SK-N-MC (cell line): ENCODE data around the gene MEIKIN.
"Not testable (repeated sequence)": the region's sequence is repeated elsewhere in the genome, so short reads cannot be mapped to it uniquely, and the experiment has no call there.

Experiments used
- DNase-seq: peaks from one replicate; pipeline ENCODE4 v3.0.0-alpha.2; 2011; ENCODE audit warnings: low read depth, low spot score
- H3K27ac ChIP-seq: fragments of 200-600 bp; sonication (generic); 2 replicates; pipeline ENCODE4 v1.5.1; 2016; ENCODE audit warnings: mixed run types
- H3K36me3 ChIP-seq: fragments of 200-600 bp; sonication (generic); 2 replicates; pipeline ENCODE4 v1.6.1; 2017; ENCODE audit warnings: antibody characterized with exemption, low read length, mixed read lengths; ENCODE audit not compliant: insufficient read depth
- H3K4me3 ChIP-seq: fragments of 200-600 bp; sonication (generic); 2 replicates; pipeline ENCODE4 v1.5.1; 2016
- H3K9ac ChIP-seq: fragments of 200-600 bp; sonication (generic); 2 replicates; pipeline ENCODE4 v1.8.0; 2017; ENCODE audit warnings: mixed run types, mixed read lengths; ENCODE audit not compliant: insufficient read length
- H3K9me3 ChIP-seq: fragments of 200-600 bp; sonication (generic); 2 replicates; pipeline ENCODE4 v1.6.1; 2017; ENCODE audit warnings: low read depth, mild to moderate bottlenecking, antibody characterized with exemption, low read length, moderate library complexity, mixed read lengths
- EZH2 ChIP-seq: fragments of 200-600 bp; sonication (generic); IDR thresholded peaks from one replicate; pipeline ENCODE4 v1.6.1; 2017; ENCODE audit warnings: antibody characterized with exemption
- FOXP2 ChIP-seq: optimal IDR thresholded peaks from 2 replicates; pipeline ENCODE3; 2011; ENCODE audit warnings: mild to moderate bottlenecking, moderate library complexity; ENCODE audit not compliant: insufficient read depth; ENCODE audit errors: extremely low read length, control extremely low read depth
- POLR2AphosphoS5 ChIP-seq: IDR thresholded peaks from 2 replicates; pipeline ENCODE4 v1.6.1; 2012; ENCODE audit warnings: mild to moderate bottlenecking, low read depth, low read length, borderline replicate concordance

The MEIKIN gene

GRCh38 chr5:131782717-131783116, 162.7 kb downstream of the MEIKIN start:
- TF ChIP-seq FOXP2 (no peak), POLR2AphosphoS5 (no peak), EZH2 (no peak)
- H3K9me3 ChIP-seq = no peaks in the 10 kb centered on the region
- H3K27ac ChIP-seq = no peak overlapping the region
- DNase-seq = no peak
- no peak overlapping the region for H3K9ac ChIP-seq
- H3K36me3 ChIP-seq = peaks cover 7% of the 10 kb centered on the region; the same call in 1 of the 2 replicates
- no peak overlapping the region for H3K4me3 ChIP-seq

DNA sequence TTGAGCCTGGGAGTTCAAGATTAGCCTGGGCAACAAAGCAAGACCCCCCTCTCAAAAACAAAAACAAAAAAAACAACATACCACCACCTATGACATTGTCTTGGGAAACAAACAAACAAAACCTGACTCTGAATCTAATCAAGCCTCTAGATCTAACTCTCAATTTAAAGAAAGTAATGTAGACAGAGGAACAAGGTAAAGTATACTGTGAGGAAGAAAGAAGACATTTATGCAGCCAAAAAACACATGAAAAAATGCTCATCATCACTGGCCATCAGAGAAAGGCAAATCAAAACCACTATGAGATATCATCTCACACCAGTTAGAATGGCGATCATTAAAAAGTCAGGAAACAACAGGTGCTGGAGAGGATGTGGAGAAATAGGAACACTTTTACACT, 167.3 kb downstream of the MEIKIN start:
- H3K9ac ChIP-seq, DNase-seq, H3K9me3 ChIP-seq, H3K27ac ChIP-seq, H3K4me3 ChIP-seq, H3K36me3 ChIP-seq: not testable (repeated sequence)

DNA sequence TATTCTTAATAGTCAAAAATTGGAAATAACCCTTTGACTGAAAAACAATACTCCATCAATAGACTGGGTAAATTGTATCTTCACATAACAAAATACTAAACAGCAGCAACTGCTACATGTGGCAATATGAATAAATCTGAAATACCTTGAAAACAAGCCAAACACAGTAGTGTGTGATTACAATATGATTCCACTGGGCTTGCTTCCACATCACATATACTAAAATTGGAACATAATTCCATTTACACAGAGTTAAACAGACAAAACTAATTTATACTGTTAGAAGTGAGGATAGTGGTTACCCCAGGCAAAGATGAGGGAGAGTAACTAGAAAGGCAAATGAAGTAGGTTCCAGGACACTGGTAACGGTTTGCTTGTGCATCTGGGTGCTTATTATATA, 169.0 kb downstream of the MEIKIN start:
- H3K9me3 ChIP-seq = no peaks in the 10 kb centered on the region
- H3K27ac ChIP-seq = no peak overlapping the region
- no peak overlapping the region for H3K4me3 ChIP-seq
- TF ChIP-seq FOXP2 (no peak), POLR2AphosphoS5 (no peak), EZH2 (no peak)
- no peaks in the 10 kb centered on the region for H3K36me3 ChIP-seq
- H3K9ac ChIP-seq = no peak overlapping the region
- DNase-seq = no peak

DNA sequence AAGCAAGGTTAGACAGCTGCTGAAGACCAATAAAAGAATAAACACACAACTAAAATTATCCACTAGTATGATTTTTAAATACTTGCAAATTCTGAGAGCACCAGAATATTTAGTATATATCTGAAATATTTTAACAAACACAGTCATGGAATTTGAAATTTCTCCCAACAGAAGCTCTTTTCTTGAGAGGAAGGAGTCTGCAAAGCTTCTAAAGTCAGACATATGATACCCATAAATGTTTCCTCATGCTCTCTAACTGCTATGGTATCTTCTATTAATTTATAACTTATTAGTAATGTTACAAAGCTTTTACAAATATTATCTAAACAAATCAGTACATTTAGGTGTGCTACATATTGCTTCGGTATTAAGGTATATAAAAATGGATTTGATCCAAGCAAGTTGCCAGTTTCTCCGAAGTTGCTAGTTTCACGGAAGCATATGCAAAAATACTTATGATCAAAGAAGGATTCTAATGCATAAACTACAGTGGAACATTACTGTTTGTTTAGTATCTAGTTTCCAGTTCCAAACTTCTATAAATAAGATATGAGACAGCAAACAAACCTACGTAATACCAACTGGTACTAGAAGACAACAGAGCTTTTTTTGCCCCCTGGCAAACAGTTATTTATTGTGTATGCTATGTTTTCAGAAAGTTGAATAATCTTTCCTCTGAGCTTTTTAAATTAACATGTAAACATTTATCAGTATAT, 170.7 kb downstream of the MEIKIN start:
- no peak overlapping the region for H3K9ac ChIP-seq
- no peaks in the 10 kb centered on the region for H3K9me3 ChIP-seq
- no peak for DNase-seq
- no peaks in the 10 kb centered on the region for H3K36me3 ChIP-seq
- H3K27ac ChIP-seq = no peak overlapping the region
- no peak overlapping the region for H3K4me3 ChIP-seq
- no peak for TF ChIP-seq EZH2
- no peak for TF ChIP-seq FOXP2
- no peak for TF ChIP-seq POLR2AphosphoS5

GRCh38 chr5:131773805-131774204, 171.7 kb downstream of the MEIKIN start:
- TF ChIP-seq FOXP2 = no peak
- no peak for TF ChIP-seq EZH2
- no peak for TF ChIP-seq POLR2AphosphoS5
- Histone ChIP-seq H3K4me3 (no peak overlapping the region), H3K27ac (no peak overlapping the region), H3K36me3 (no peaks in the 10 kb centered on the region), H3K9me3 (no peaks in the 10 kb centered on the region), H3K9ac (no peak overlapping the region)
- DNase-seq = no peak

DNA sequence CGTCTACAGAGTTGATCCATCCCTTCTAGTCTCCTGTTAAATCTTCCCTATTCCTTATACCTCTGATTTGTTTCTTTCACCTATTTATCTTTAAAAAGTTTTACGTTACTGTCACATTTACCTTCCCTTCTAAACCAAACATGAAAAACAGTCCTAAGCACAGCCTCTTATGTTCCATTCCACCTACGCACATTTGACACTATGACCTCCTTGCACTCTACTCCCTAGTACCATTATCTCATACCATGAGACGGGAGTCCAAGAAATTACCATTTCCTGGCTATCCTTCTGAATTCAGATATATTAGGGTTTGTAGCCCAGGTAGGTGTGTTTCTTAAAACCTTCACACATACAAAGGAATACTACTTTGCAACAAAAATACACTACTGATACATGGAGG, 173.8 kb downstream of the MEIKIN start:
- TF ChIP-seq EZH2 (no peak), FOXP2 (no peak), POLR2AphosphoS5 (no peak)
- H3K4me3 ChIP-seq = no peak overlapping the region
- no peak overlapping the region for H3K9ac ChIP-seq
- no peak overlapping the region for H3K27ac ChIP-seq
- H3K9me3 ChIP-seq = no peaks in the 10 kb centered on the region
- H3K36me3 ChIP-seq = no peaks in the 10 kb centered on the region
- no peak for DNase-seq

DNA sequence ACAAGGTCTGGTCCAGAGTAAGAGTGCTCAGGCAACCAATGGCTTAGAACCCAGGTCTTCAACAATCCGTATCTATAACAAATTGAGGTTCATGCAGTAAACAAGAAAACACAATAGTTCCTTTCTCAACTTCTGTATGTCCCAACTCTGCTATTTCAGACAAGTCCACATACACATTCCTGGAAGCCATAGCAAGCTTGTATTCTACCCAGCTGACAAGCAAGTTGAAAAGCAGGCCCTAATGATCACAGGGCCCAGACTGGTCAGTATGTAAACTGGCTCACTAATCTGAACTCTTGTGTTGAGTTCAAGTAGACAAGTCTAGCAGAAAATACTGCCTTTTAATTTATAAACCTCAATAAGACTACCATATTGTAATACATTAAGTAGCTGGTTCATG, 175.5 kb downstream of the MEIKIN start:
- Histone ChIP-seq H3K27ac (no peak overlapping the region), H3K4me3 (no peak overlapping the region), H3K36me3 (peaks cover 2% of the 10 kb centered on the region; the same call in 1 of the 2 replicates), H3K9ac (no peak overlapping the region), H3K9me3 (no peaks in the 10 kb centered on the region)
- no peak for DNase-seq
- TF ChIP-seq EZH2 = no peak
- TF ChIP-seq FOXP2 = no peak
- no peak for TF ChIP-seq POLR2AphosphoS5

- TF ChIP-seq FOXP2 (no peak), POLR2AphosphoS5 (no peak), EZH2 (no peak)
- Histone ChIP-seq H3K9ac (no peak overlapping the region), H3K27ac (no peak overlapping the region), H3K36me3 (peaks cover 9% of the 10 kb centered on the region; the same call in 1 of the 2 replicates), H3K9me3 (no peaks in the 10 kb centered on the region), H3K4me3 (no peak overlapping the region)
- DNase-seq = no peak
Observed at GRCh38 chr5:131769336-131769735, 176.1 kb downstream of the MEIKIN start.

GRCh38 chr5:131767891-131768290, 177.6 kb downstream of the MEIKIN start:
- TF ChIP-seq EZH2 (no peak), FOXP2 (no peak), POLR2AphosphoS5 (no peak)
- H3K36me3 ChIP-seq = peaks cover 9% of the 10 kb centered on the region; the same call in 1 of the 2 replicates
- no peak overlapping the region for H3K9ac ChIP-seq
- H3K27ac ChIP-seq = no peak overlapping the region
- H3K9me3 ChIP-seq = no peaks in the 10 kb centered on the region
- H3K4me3 ChIP-seq = no peak overlapping the region
- DNase-seq = no peak

DNA sequence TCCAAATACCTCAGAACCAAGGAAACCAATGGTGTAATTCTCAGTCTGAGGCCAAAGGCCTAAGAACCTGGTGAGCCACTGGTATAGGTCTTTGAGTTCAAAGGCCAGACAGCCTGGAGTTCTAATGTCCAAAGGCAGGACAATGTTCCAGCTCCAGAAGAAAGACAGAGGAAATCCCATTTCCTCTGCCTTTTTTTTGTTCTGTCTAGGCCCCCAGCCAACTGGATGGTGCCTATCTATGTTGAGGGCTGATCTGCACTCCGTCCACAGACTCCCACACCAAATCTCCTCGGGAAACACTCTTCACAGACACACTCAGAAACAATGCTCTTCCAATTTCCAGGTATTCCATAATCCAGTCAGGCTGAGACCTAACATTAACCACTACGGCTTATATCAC, 178.8 kb downstream of the MEIKIN start:
- TF ChIP-seq FOXP2 (no peak), POLR2AphosphoS5 (no peak), EZH2 (no peak)
- no peak for DNase-seq
- H3K36me3 ChIP-seq = peaks cover 9% of the 10 kb centered on the region; the same call in 1 of the 2 replicates
- H3K4me3 ChIP-seq = no peak overlapping the region
- no peak overlapping the region for H3K9ac ChIP-seq
- H3K27ac ChIP-seq = no peak overlapping the region
- peaks cover 4% of the 10 kb centered on the region; the same call in 1 of the 2 replicates for H3K9me3 ChIP-seq
